ENCODE measurements around the gene HBD.

HBD gene

GRCh38 chr11:5231111-5231510 lies 3.2 kb downstream of the HBD start:
- DNase-seq: no peak

GRCh38 chr11:5230266-5230665 lies 4.0 kb downstream of the HBD start:
- no peak for DNase-seq

GRCh38 chr11:5229796-5230195 lies 4.5 kb downstream of the HBD start:
- no peak for DNase-seq

DNA sequence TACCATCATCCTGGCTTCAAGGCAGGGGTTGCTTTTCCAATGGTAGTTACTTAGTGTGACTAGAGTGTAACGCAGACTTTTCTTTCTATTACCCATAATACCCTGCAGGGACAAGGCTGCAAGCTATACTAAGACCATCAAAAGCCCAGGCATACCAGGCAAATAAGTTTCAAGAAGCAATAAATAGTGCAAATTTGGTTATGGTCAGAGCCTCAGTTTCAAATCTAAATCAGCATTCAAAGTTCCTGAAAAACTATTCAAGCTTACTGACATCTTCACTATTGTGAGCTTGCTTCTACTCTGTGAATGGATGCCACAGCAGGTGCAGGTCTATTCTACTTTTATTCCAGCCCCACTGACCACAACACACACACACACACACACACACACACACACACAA lies 4.9 kb downstream of the HBD start:
- no peak for DNase-seq

- no peak for DNase-seq
Measured at GRCh38 chr11:5228124-5228523, 6.2 kb downstream of the HBD start.

DNA sequence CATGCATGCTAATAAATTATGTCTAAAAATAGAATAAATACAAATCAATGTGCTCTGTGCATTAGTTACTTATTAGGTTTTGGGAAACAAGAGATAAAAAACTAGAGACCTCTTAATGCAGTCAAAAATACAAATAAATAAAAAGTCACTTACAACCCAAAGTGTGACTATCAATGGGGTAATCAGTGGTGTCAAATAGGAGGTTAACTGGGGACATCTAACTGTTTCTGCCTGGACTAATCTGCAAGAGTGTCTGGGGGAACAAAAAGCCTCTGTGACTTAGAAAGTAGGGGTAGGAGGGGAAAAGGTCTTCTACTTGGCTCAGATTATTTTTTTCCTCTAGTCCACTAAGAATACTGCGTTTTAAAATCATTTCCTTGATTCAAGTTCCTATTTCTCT lies 6.6 kb downstream of the HBD start:
- DNase-seq: no peak

- DNase-seq: no peak
Measured at GRCh38 chr11:5226732-5227310, 7.5 kb downstream of the HBD start, which contains the start of gene HBB. TSS of gene HBB (minus strand) at chr11:5227071. CDS start at chr11:5227021, 50 bp downstream.

- DNase-seq: no peak
Measured at GRCh38 chr11:5225480-5225871, 8.8 kb downstream of the HBD start.

DNA sequence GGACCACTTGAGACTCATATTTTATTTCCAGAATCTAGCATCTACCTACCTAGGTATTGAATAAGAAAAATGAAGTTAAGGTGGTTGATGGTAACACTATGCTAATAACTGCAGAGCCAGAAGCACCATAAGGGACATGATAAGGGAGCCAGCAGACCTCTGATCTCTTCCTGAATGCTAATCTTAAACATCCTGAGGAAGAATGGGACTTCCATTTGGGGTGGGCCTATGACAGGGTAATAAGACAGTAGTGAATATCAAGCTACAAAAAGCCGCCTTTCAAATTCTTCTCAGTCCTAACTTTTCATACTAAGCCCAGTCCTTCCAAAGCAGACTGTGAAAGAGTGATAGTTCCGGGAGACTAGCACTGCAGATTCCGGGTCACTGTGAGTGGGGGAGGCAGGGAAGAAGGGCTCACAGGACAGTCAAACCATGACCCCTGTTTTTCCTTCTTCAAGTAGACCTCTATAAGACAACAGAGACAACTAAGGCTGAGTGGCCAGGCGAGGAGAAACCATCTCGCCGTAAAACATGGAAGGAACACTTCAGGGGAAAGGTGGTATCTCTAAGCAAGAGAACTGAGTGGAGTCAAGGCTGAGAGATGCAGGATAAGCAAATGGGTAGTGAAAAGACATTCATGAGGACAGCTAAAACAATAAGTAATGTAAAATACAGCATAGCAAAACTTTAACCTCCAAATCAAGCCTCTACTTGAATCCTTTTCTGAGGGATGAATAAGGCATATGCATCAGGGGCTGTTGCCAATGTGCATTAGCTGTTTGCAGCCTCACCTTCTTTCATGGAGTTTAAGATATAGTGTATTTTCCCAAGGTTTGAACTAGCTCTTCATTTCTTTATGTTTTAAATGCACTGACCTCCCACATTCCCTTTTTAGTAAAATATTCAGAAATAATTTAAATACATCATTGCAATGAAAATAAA lies 9.5 kb downstream of the HBD start:
- DNase-seq: no peak

DNA sequence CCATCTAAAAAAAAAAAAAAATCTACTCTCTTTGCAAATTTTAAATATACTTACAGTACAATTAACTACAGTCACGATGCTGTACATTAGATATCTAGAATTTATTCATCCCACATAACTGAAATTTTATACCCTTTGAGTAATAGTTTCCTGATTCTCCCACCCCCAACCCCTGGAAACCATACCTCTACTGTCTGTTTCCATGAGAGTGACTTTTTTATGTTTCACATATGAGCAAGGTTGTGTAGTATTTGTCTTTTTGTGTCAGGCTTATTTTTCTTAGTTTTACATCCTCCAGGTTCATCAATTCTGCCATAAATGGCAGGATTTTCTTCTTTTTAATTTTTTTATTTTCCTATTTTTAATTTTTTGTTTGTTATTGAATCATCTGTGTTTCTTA lies 10.6 kb downstream of the HBD start:
- no peak for DNase-seq

GRCh38 chr11:5223146-5223545 lies 11.1 kb downstream of the HBD start:
- no peak for DNase-seq

GRCh38 chr11:5210376-5210885 lies 23.9 kb downstream of the HBD start:
- DNase-seq: no peak

DNA sequence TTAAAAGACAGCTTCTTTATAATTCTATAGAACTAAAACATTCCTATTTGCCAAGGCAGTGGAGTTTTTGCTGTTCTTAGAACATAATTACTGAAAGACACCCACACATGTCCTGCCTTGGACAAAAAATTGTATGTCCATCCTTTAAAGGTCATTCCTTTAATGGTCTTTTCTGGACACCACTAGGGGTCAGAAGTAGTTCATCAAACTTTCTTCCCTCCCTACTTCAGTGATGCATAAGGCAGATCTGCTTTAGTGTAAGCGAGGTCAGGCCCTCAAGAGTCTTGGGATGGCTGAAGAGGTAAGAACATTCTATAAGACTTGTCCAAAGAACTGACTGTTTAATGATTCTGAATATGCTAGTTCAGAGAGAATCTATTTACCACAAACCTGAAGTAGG lies 29.5 kb downstream of the HBD start:
- DNase-seq: peak; percentile 46 to 70 (median 66)

- DNase-seq: no peak
Measured at GRCh38 chr11:5203366-5203765, 30.9 kb downstream of the HBD start.

GRCh38 chr11:5200582-5200981 lies 33.7 kb downstream of the HBD start, which contains the start of gene OR51V1:
TSS of gene OR51V1 (minus strand) at chr11:5200682. CDS start at chr11:5200682, 0 bp downstream.
- DNase-seq: no peak

GRCh38 chr11:5198285-5198684 lies 36.0 kb downstream of the HBD start:
- DNase-seq: no peak

DNA sequence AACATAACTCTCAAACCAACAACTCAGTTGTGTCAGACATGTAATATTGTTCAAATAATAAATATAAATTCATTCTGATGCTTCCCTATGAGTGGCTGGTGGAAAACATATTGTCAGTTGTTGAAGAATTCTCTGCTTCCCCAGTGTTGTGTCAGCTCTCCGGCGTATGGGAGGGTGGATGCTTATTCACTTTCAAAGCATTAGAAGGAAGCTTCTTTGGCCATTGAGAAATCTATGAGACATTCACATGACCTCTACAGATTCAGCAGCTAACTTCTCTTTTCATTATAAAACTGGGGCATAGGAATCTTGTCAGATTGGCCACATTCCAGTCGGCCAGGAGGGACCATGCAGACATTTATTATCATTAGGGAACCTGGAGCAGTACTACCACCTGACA lies 36.7 kb downstream of the HBD start:
- peak; percentile 66 to 75 (median 74) for DNase-seq

GRCh38 chr11:5196731-5197130 lies 37.6 kb downstream of the HBD start:
- DNase-seq: no peak

GRCh38 chr11:5196067-5196466 lies 38.2 kb downstream of the HBD start:
- DNase-seq: no peak

DNA sequence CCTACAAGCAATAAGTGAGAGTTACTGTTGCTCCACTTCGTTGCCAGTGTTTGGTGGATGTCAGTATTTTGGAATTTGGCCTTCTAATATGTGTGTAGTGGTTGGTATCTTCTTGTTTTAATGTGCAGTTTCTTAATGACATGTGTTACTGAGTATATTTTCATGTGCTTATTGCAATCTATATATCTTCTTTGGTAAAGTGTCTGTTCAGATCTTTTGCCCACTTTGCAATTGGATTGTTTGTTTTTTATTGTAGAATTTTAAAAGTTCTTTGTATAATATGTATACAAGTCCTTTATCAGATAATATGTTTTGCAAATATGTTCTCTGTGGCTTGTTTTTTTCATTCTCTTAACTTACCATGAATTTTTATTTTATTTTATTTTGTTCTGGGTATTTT lies 41.5 kb downstream of the HBD start:
- DNase-seq: no peak

GRCh38 chr11:5188201-5188600 lies 46.1 kb downstream of the HBD start:
- DNase-seq: no peak

Measured in suppressor macrophage treated with lipopolysaccharide for 1 hour (primary cell).